OCI-LY1 (cell line): ENCODE data around the gene BTBD9.

Experiments
- CTCF ChIP-seq: fragments of 200-600 bp; sonication (generic), shearing (Covaris generic); IDR thresholded peaks from 2 replicates; pipeline ENCODE4 v1.5.1; 2017; ENCODE audit warnings: mild to moderate bottlenecking, antibody characterized with exemption, low read length, moderate library complexity, mixed read lengths
- EZH2 ChIP-seq: fragments of 200-600 bp; sonication (generic), shearing (Covaris generic); IDR thresholded peaks from 2 replicates; pipeline ENCODE4 v1.8.0; 2017; ENCODE audit warnings: borderline replicate concordance, mixed run types, mild to moderate bottlenecking, antibody characterized with exemption, low read length, moderate library complexity, mixed read lengths

GRCh38 chr6:38264605-38265004, 375.1 kb downstream of the BTBD9 start:
- TF ChIP-seq CTCF (no peak), EZH2 (no peak)
